ENCODE data around the gene UBE3B. TPM values are rescaled to one million over a fixed set of nuclear protein-coding genes. Genes with fewer than 3 reads are reported as not detected.

Gene UBE3B
- polyA plus RNA-seq, 1 donor (not counting 4 experiments of a cell fraction or from before 2014, with no cell fraction given): 27.1 TPM

DNA sequence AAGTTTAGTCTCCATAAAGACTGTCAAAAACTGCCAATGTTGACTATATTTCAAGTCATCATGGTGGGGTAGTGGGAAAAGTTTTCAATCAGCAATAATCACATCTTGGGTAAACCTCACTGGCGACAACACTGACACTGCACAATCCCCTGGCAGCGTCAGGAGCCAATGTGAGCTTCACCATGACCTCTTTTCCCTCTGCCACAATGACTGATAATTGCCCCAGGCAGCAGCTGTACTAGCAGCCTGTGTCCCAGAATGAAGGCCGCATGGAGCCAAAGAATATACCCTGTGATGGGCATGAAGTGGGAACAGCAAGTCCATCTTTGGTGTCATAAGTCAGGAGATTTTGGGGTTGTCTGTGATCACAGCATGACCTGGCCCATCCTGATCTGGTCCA, 90.5 kb downstream of the UBE3B start:
- H3K9me3 ChIP-seq (ENCODE audit: control insufficient read depth, low read depth, low read length): no peaks in the 10 kb centered on the region
- H3K9ac ChIP-seq (ENCODE audit: control insufficient read depth, extremely low read depth, insufficient read depth, low read length): no peak overlapping the region
- TF ChIP-seq EZH2 (IDR thresholded peaks at IDR 0.05; ENCODE audit: low read length): no peak
- TF ChIP-seq, protein P1, sequence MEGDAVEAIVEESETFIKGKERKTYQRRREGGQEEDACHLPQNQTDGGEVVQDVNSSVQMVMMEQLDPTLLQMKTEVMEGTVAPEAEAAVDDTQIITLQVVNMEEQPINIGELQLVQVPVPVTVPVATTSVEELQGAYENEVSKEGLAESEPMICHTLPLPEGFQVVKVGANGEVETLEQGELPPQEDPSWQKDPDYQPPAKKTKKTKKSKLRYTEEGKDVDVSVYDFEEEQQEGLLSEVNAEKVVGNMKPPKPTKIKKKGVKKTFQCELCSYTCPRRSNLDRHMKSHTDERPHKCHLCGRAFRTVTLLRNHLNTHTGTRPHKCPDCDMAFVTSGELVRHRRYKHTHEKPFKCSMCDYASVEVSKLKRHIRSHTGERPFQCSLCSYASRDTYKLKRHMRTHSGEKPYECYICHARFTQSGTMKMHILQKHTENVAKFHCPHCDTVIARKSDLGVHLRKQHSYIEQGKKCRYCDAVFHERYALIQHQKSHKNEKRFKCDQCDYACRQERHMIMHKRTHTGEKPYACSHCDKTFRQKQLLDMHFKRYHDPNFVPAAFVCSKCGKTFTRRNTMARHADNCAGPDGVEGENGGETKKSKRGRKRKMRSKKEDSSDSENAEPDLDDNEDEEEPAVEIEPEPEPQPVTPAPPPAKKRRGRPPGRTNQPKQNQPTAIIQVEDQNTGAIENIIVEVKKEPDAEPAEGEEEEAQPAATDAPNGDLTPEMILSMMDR (optimal IDR thresholded peaks at IDR 0.05 in 1 of 3, IDR thresholded peaks at IDR 0.05 in 1 of 3, conservative IDR thresholded peaks at IDR 0.05 in 1 of 3; ENCODE audit: extremely low read depth in 1 of 3, insufficient read depth in 2 of 3, low read length in 3 of 3): no peak
- H3K4me2 ChIP-seq (ENCODE audit: control insufficient read depth, extremely low read depth, insufficient read depth, low read depth, low read length): no peak overlapping the region
- peaks cover 20 to 34% of the 10 kb centered on the region in 2 experiments for H3K36me3 ChIP-seq (ENCODE audit: control insufficient read depth in 2 of 2, extremely low read depth in 1 of 2, insufficient read depth in 2 of 2, low read length in 2 of 2)
- no peak for FAIRE-seq
- no peak overlapping the region for H3K4me3 ChIP-seq (ENCODE audit: control insufficient read depth in 2 of 3, extremely low read depth in 1 of 3, insufficient read depth in 2 of 3, low read depth in 1 of 3, low read length in 3 of 3)
- no peaks in the 10 kb centered on the region for H3K9me1 ChIP-seq (ENCODE audit: control insufficient read depth, extremely low read depth, insufficient read depth, low read length)
- peaks cover 6% of the 10 kb centered on the region for H3K4me1 ChIP-seq (ENCODE audit: control insufficient read depth, extremely low read depth, insufficient read depth, low read length)
- no peaks in the 10 kb centered on the region for H3K27me3 ChIP-seq (ENCODE audit: control insufficient read depth, extremely low read depth, insufficient read depth, low read length)
- H3K79me2 ChIP-seq (ENCODE audit: control insufficient read depth, insufficient read depth, low read length): peaks cover 2% of the 10 kb centered on the region
- H3K27ac ChIP-seq (ENCODE audit: control insufficient read depth, insufficient read depth, low read length): no peak overlapping the region
- dilution Hi-C loops (cut with MboI; ENCODE audit: extremely low pct_ligation_motif_present, low sequenced_read_pairs): no loop called here
- DNase-seq (ENCODE audit: low read depth, low spot score): no peak
- no peak overlapping the region for H2AFZ ChIP-seq (ENCODE audit: control insufficient read depth, low read length)
- no peaks in the 10 kb centered on the region for H4K20me1 ChIP-seq (ENCODE audit: control insufficient read depth, extremely low read depth, insufficient read depth, low read length)

DNA sequence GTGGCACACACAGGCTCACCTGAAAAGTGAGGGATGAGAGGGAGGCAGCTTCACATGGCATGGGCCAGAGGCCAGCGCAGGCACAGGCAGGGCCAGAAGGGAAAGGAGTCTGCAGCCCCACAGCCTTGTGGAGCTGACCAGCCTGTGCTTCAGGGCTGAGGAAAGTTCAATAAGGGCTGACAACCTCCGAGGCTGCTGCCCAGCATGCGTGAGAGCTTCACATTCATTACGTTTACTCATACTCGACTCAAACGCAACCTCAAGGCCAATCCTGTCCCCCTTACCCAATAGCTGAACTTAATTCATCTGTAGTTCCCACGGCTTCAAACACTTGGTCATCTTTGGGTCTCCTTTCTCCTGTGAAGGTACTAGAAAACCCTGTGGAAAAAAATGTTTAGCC, 91.1 kb downstream of the UBE3B start:
- no peak for FAIRE-seq
- H3K9me3 ChIP-seq (ENCODE audit: control insufficient read depth, low read depth, low read length): no peaks in the 10 kb centered on the region
- peaks cover 20 to 34% of the 10 kb centered on the region in 2 experiments for H3K36me3 ChIP-seq (ENCODE audit: control insufficient read depth in 2 of 2, extremely low read depth in 1 of 2, insufficient read depth in 2 of 2, low read length in 2 of 2)
- peaks cover 2% of the 10 kb centered on the region for H3K79me2 ChIP-seq (ENCODE audit: control insufficient read depth, insufficient read depth, low read length)
- no peaks in the 10 kb centered on the region for H3K9me1 ChIP-seq (ENCODE audit: control insufficient read depth, extremely low read depth, insufficient read depth, low read length)
- dilution Hi-C loops (cut with MboI; ENCODE audit: extremely low pct_ligation_motif_present, low sequenced_read_pairs): no loop called here
- H3K9ac ChIP-seq (ENCODE audit: control insufficient read depth, extremely low read depth, insufficient read depth, low read length): no peak overlapping the region
- H4K20me1 ChIP-seq (ENCODE audit: control insufficient read depth, extremely low read depth, insufficient read depth, low read length): no peaks in the 10 kb centered on the region
- no peak overlapping the region for H3K4me3 ChIP-seq (ENCODE audit: control insufficient read depth in 2 of 3, extremely low read depth in 1 of 3, insufficient read depth in 2 of 3, low read depth in 1 of 3, low read length in 3 of 3)
- H3K27me3 ChIP-seq (ENCODE audit: control insufficient read depth, extremely low read depth, insufficient read depth, low read length): no peaks in the 10 kb centered on the region
- peaks cover 6% of the 10 kb centered on the region for H3K4me1 ChIP-seq (ENCODE audit: control insufficient read depth, extremely low read depth, insufficient read depth, low read length)
- TF ChIP-seq, protein P1 (optimal IDR thresholded peaks at IDR 0.05 in 1 of 3, IDR thresholded peaks at IDR 0.05 in 1 of 3, conservative IDR thresholded peaks at IDR 0.05 in 1 of 3; ENCODE audit: extremely low read depth in 1 of 3, insufficient read depth in 2 of 3, low read length in 3 of 3): no peak
- TF ChIP-seq EZH2 (IDR thresholded peaks at IDR 0.05; ENCODE audit: low read length): no peak
- no peak for DNase-seq (ENCODE audit: low read depth, low spot score)
- H2AFZ ChIP-seq (ENCODE audit: control insufficient read depth, low read length): no peak overlapping the region
- no peak overlapping the region for H3K4me2 ChIP-seq (ENCODE audit: control insufficient read depth, extremely low read depth, insufficient read depth, low read depth, low read length)
- H3K27ac ChIP-seq (ENCODE audit: control insufficient read depth, insufficient read depth, low read length): no peak overlapping the region
